Measurements from ENCODE around the gene SLC4A4. TPM values are rescaled to one million over a fixed set of nuclear protein-coding genes. Genes with fewer than 3 reads are reported as not detected.

Gene SLC4A4
- total RNA-seq, 1 donor from 2014 or later = 37.7 TPM

GRCh38 chr4:71383984-71384383 is 45.2 kb downstream of the SLC4A4 start:
- H3K4me1 Mint-ChIP-seq (ENCODE audit: unreplicated experiment) = peaks cover under 1% of the 10 kb centered on the region
- DNase-seq (ENCODE audit: extremely low spot score, unreplicated experiment) = no peak
- H3K27ac Mint-ChIP-seq (ENCODE audit: unreplicated experiment) = no peak overlapping the region
- H3K4me3 Mint-ChIP-seq (ENCODE audit: unreplicated experiment) = no peak overlapping the region
- TF ChIP-seq, protein P1, sequence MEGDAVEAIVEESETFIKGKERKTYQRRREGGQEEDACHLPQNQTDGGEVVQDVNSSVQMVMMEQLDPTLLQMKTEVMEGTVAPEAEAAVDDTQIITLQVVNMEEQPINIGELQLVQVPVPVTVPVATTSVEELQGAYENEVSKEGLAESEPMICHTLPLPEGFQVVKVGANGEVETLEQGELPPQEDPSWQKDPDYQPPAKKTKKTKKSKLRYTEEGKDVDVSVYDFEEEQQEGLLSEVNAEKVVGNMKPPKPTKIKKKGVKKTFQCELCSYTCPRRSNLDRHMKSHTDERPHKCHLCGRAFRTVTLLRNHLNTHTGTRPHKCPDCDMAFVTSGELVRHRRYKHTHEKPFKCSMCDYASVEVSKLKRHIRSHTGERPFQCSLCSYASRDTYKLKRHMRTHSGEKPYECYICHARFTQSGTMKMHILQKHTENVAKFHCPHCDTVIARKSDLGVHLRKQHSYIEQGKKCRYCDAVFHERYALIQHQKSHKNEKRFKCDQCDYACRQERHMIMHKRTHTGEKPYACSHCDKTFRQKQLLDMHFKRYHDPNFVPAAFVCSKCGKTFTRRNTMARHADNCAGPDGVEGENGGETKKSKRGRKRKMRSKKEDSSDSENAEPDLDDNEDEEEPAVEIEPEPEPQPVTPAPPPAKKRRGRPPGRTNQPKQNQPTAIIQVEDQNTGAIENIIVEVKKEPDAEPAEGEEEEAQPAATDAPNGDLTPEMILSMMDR (IDR thresholded peaks at IDR 0.05) = no peak
- no peaks in the 10 kb centered on the region for H3K9me3 Mint-ChIP-seq (ENCODE audit: unreplicated experiment)
- H3K36me3 Mint-ChIP-seq (ENCODE audit: unreplicated experiment) = peaks cover 8% of the 10 kb centered on the region
- H3K27me3 Mint-ChIP-seq (ENCODE audit: unreplicated experiment) = peaks cover 4% of the 10 kb centered on the region

GRCh38 chr4:71389149-71389827 is 50.5 kb downstream of the SLC4A4 start:
- Mint-ChIP-seq H3K4me1 (ENCODE audit: unreplicated experiment) (peaks cover 6% of the 10 kb centered on the region), H3K27ac (ENCODE audit: unreplicated experiment) (no peak overlapping the region), H3K4me3 (ENCODE audit: unreplicated experiment) (no peak overlapping the region), H3K27me3 (ENCODE audit: unreplicated experiment) (peaks cover 22% of the 10 kb centered on the region), H3K36me3 (ENCODE audit: unreplicated experiment) (peaks cover 13% of the 10 kb centered on the region), H3K9me3 (ENCODE audit: unreplicated experiment) (no peaks in the 10 kb centered on the region)
- TF ChIP-seq, protein P1 (IDR thresholded peaks at IDR 0.05) = no peak
- DNase-seq (ENCODE audit: extremely low spot score, unreplicated experiment) = no peak

- TF ChIP-seq, protein P1 (IDR thresholded peaks at IDR 0.05) = no peak
- no peak for DNase-seq (ENCODE audit: extremely low spot score, unreplicated experiment)
- Mint-ChIP-seq H3K4me1 (ENCODE audit: unreplicated experiment) (peaks cover 6% of the 10 kb centered on the region), H3K4me3 (ENCODE audit: unreplicated experiment) (no peak overlapping the region), H3K27me3 (ENCODE audit: unreplicated experiment) (peaks cover 29% of the 10 kb centered on the region), H3K27ac (ENCODE audit: unreplicated experiment) (no peak overlapping the region), H3K36me3 (ENCODE audit: unreplicated experiment) (peaks cover 11% of the 10 kb centered on the region), H3K9me3 (ENCODE audit: unreplicated experiment) (no peaks in the 10 kb centered on the region)
Measured at GRCh38 chr4:71392109-71392508, 53.3 kb downstream of the SLC4A4 start.

DNA sequence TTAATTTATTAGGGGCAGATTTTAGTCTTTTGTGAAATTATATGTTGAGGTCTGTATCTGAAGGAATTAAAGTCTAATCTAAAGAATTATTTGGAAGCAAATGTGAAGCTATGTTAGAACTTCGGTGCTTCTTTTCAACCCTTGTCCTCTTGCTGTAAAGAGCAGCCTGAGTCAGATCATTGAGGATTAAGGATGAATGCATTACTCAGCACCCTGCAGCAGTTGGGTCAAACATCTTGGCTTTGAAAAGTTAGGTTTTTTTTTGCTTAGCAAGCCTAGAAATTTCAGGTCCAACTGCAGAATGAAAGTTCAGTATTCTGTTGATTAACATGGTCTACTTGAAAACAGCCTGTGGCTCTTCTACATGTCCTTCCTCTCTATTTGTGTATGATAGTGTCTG is 57.6 kb downstream of the SLC4A4 start:
- H3K4me1 Mint-ChIP-seq (ENCODE audit: unreplicated experiment) = no peaks in the 10 kb centered on the region
- TF ChIP-seq, protein P1 (IDR thresholded peaks at IDR 0.05) = no peak
- peaks cover 27% of the 10 kb centered on the region for H3K36me3 Mint-ChIP-seq (ENCODE audit: unreplicated experiment)
- H3K27me3 Mint-ChIP-seq (ENCODE audit: unreplicated experiment) = peaks cover 43% of the 10 kb centered on the region
- no peak overlapping the region for H3K4me3 Mint-ChIP-seq (ENCODE audit: unreplicated experiment)
- DNase-seq (ENCODE audit: extremely low spot score, unreplicated experiment) = no peak
- no peak overlapping the region for H3K27ac Mint-ChIP-seq (ENCODE audit: unreplicated experiment)
- H3K9me3 Mint-ChIP-seq (ENCODE audit: unreplicated experiment) = no peaks in the 10 kb centered on the region

GRCh38 chr4:71400810-71401209 is 62.0 kb downstream of the SLC4A4 start:
- TF ChIP-seq, protein P1 (IDR thresholded peaks at IDR 0.05) = no peak
- no peak overlapping the region for H3K4me3 Mint-ChIP-seq (ENCODE audit: unreplicated experiment)
- H3K9me3 Mint-ChIP-seq (ENCODE audit: unreplicated experiment) = no peaks in the 10 kb centered on the region
- H3K27me3 Mint-ChIP-seq (ENCODE audit: unreplicated experiment) = peaks cover 31% of the 10 kb centered on the region
- peaks cover 21% of the 10 kb centered on the region for H3K36me3 Mint-ChIP-seq (ENCODE audit: unreplicated experiment)
- DNase-seq (ENCODE audit: extremely low spot score, unreplicated experiment) = no peak
- H3K4me1 Mint-ChIP-seq (ENCODE audit: unreplicated experiment) = no peaks in the 10 kb centered on the region
- no peak overlapping the region for H3K27ac Mint-ChIP-seq (ENCODE audit: unreplicated experiment)
